ENCODE data around the gene PROSER2.

- TF ChIP-seq CTCF (IDR thresholded peaks at IDR 0.05; ENCODE audit: low read depth, low read length): no peak
- TF ChIP-seq EZH2phosphoT487 (IDR thresholded peaks at IDR 0.05; ENCODE audit: low read depth): no peak
Observed at GRCh38 chr10:11797847-11798633, 25.1 kb upstream of the PROSER2 start.

All from OCI-LY3 (cell line).